Measurements from ENCODE around the gene METTL8.

The METTL8 gene

GRCh38 chr2:171307560-171307959 is 126.2 kb downstream of the METTL8 start:
- H3K79me2 ChIP-seq (ENCODE audit: control insufficient read depth, insufficient read depth, low read length), result no peaks in the 10 kb centered on the region
- no peaks in the 10 kb centered on the region for H3K27me3 ChIP-seq (ENCODE audit: insufficient read depth, low read length, poor library complexity)
- H3K4me3 ChIP-seq (ENCODE audit: low read length), result no peak overlapping the region
- no peaks in the 10 kb centered on the region for H3K4me1 ChIP-seq (ENCODE audit: control insufficient read depth, low read depth, low read length)
- H3K27ac ChIP-seq (ENCODE audit: low read depth, low read length), result no peak overlapping the region
- H4K8ac ChIP-seq (ENCODE audit: low read depth, low read length), result no peak overlapping the region
- H2BK120ac ChIP-seq (ENCODE audit: low read depth, low read length), result no peak overlapping the region
- no peak overlapping the region for H3K9ac ChIP-seq (ENCODE audit: low read length)
- no peaks in the 10 kb centered on the region for H3K79me1 ChIP-seq (ENCODE audit: low read length)
- no peak overlapping the region for H3K4ac ChIP-seq (ENCODE audit: low read depth, low read length)
- H2BK5ac ChIP-seq (ENCODE audit: low read length), result no peak overlapping the region
- no peak overlapping the region for H3K56ac ChIP-seq (ENCODE audit: low read length)
- H3K23ac ChIP-seq (ENCODE audit: low read length), result no peak overlapping the region
- DNase-seq, result no peak
- no peak overlapping the region for H3K18ac ChIP-seq (ENCODE audit: low read length)
- no peak overlapping the region for H2BK15ac ChIP-seq (replicated peaks; ENCODE audit: low read depth)
- H3K4me2 ChIP-seq (ENCODE audit: low read length), result no peak overlapping the region
- no CpG with 5 or more reads among the region's 4 CpGs for WGBS (ENCODE audit: extremely low coverage, insufficient coverage, low lambda C conversion rate)
- no peak overlapping the region for H2AK5ac ChIP-seq (ENCODE audit: low read length)
- H3K36me3 ChIP-seq (ENCODE audit: control insufficient read depth, insufficient read depth, low read length), result peaks cover 2% of the 10 kb centered on the region
- no peak overlapping the region for H4K5ac ChIP-seq (ENCODE audit: low read length)

GRCh38 chr2:171297956-171298355 is 135.8 kb downstream of the METTL8 start:
- H4K8ac ChIP-seq (ENCODE audit: low read depth, low read length), result no peak overlapping the region
- H3K4ac ChIP-seq (ENCODE audit: low read depth, low read length), result no peak overlapping the region
- WGBS (ENCODE audit: extremely low coverage, insufficient coverage, low lambda C conversion rate), result no CpG with 5 or more reads among the region's 2 CpGs
- no peak overlapping the region for H3K27ac ChIP-seq (ENCODE audit: low read depth, low read length)
- no peak for DNase-seq
- no peak overlapping the region for H3K18ac ChIP-seq (ENCODE audit: low read length)
- H3K9ac ChIP-seq (ENCODE audit: low read length), result no peak overlapping the region
- H2BK120ac ChIP-seq (ENCODE audit: low read depth, low read length), result no peak overlapping the region
- H2BK15ac ChIP-seq (replicated peaks; ENCODE audit: low read depth), result no peak overlapping the region
- H3K27me3 ChIP-seq (ENCODE audit: insufficient read depth, low read length, poor library complexity), result no peaks in the 10 kb centered on the region
- H3K4me3 ChIP-seq (ENCODE audit: low read length), result no peak overlapping the region
- no peak overlapping the region for H4K5ac ChIP-seq (ENCODE audit: low read length)
- H3K56ac ChIP-seq (ENCODE audit: low read length), result no peak overlapping the region
- no peaks in the 10 kb centered on the region for H3K79me2 ChIP-seq (ENCODE audit: control insufficient read depth, insufficient read depth, low read length)
- no peaks in the 10 kb centered on the region for H3K36me3 ChIP-seq (ENCODE audit: control insufficient read depth, insufficient read depth, low read length)
- H2BK5ac ChIP-seq (ENCODE audit: low read length), result no peak overlapping the region
- H3K4me2 ChIP-seq (ENCODE audit: low read length), result no peak overlapping the region
- no peaks in the 10 kb centered on the region for H3K79me1 ChIP-seq (ENCODE audit: low read length)
- H2AK5ac ChIP-seq (ENCODE audit: low read length), result no peak overlapping the region
- peaks cover 2% of the 10 kb centered on the region for H3K4me1 ChIP-seq (ENCODE audit: control insufficient read depth, low read depth, low read length)
- no peak overlapping the region for H3K23ac ChIP-seq (ENCODE audit: low read length)

- Histone ChIP-seq H3K9ac (ENCODE audit: low read length) (no peak overlapping the region), H3K4ac (ENCODE audit: low read depth, low read length) (no peak overlapping the region), H2BK120ac (ENCODE audit: low read depth, low read length) (no peak overlapping the region), H2BK5ac (ENCODE audit: low read length) (no peak overlapping the region), H3K79me2 (ENCODE audit: control insufficient read depth, insufficient read depth, low read length) (no peaks in the 10 kb centered on the region), H2BK15ac (replicated peaks; ENCODE audit: low read depth) (no peak overlapping the region), H3K18ac (ENCODE audit: low read length) (no peak overlapping the region), H3K27me3 (ENCODE audit: insufficient read depth, low read length, poor library complexity) (no peaks in the 10 kb centered on the region), H3K56ac (ENCODE audit: low read length) (no peak overlapping the region), H4K5ac (ENCODE audit: low read length) (no peak overlapping the region), H3K23ac (ENCODE audit: low read length) (no peak overlapping the region), H3K79me1 (ENCODE audit: low read length) (no peaks in the 10 kb centered on the region), H3K4me2 (ENCODE audit: low read length) (no peak overlapping the region), H3K4me3 (ENCODE audit: low read length) (no peak overlapping the region), H3K36me3 (ENCODE audit: control insufficient read depth, insufficient read depth, low read length) (no peaks in the 10 kb centered on the region), H3K27ac (ENCODE audit: low read depth, low read length) (no peak overlapping the region), H3K4me1 (ENCODE audit: control insufficient read depth, low read depth, low read length) (peaks cover 2% of the 10 kb centered on the region), H2AK5ac (ENCODE audit: low read length) (no peak overlapping the region), H4K8ac (ENCODE audit: low read depth, low read length) (no peak overlapping the region)
- DNase-seq, result no peak
- whole genome bisulfite sequencing (ENCODE audit: extremely low coverage, insufficient coverage, low lambda C conversion rate), result no CpG with 5 or more reads among the region's 5 CpGs
Observed at GRCh38 chr2:171294608-171295007, 139.2 kb downstream of the METTL8 start.

GRCh38 chr2:171293661-171294060 is 140.1 kb downstream of the METTL8 start:
- no peak overlapping the region for H3K27ac ChIP-seq (ENCODE audit: low read depth, low read length)
- H2AK5ac ChIP-seq (ENCODE audit: low read length), result no peak overlapping the region
- no peak overlapping the region for H3K18ac ChIP-seq (ENCODE audit: low read length)
- no peaks in the 10 kb centered on the region for H3K27me3 ChIP-seq (ENCODE audit: insufficient read depth, low read length, poor library complexity)
- peaks cover 2% of the 10 kb centered on the region for H3K4me1 ChIP-seq (ENCODE audit: control insufficient read depth, low read depth, low read length)
- H3K56ac ChIP-seq (ENCODE audit: low read length), result no peak overlapping the region
- H3K79me2 ChIP-seq (ENCODE audit: control insufficient read depth, insufficient read depth, low read length), result no peaks in the 10 kb centered on the region
- H3K9ac ChIP-seq (ENCODE audit: low read length), result no peak overlapping the region
- no CpG with 5 or more reads among the region's 5 CpGs for WGBS (ENCODE audit: extremely low coverage, insufficient coverage, low lambda C conversion rate)
- no peaks in the 10 kb centered on the region for H3K36me3 ChIP-seq (ENCODE audit: control insufficient read depth, insufficient read depth, low read length)
- no peak overlapping the region for H3K4me2 ChIP-seq (ENCODE audit: low read length)
- no peaks in the 10 kb centered on the region for H3K79me1 ChIP-seq (ENCODE audit: low read length)
- H4K8ac ChIP-seq (ENCODE audit: low read depth, low read length), result no peak overlapping the region
- H2BK5ac ChIP-seq (ENCODE audit: low read length), result no peak overlapping the region
- DNase-seq, result no peak
- H2BK120ac ChIP-seq (ENCODE audit: low read depth, low read length), result no peak overlapping the region
- no peak overlapping the region for H3K4me3 ChIP-seq (ENCODE audit: low read length)
- no peak overlapping the region for H4K5ac ChIP-seq (ENCODE audit: low read length)
- no peak overlapping the region for H3K4ac ChIP-seq (ENCODE audit: low read depth, low read length)
- H3K23ac ChIP-seq (ENCODE audit: low read length), result no peak overlapping the region
- H2BK15ac ChIP-seq (replicated peaks; ENCODE audit: low read depth), result no peak overlapping the region

DNA sequence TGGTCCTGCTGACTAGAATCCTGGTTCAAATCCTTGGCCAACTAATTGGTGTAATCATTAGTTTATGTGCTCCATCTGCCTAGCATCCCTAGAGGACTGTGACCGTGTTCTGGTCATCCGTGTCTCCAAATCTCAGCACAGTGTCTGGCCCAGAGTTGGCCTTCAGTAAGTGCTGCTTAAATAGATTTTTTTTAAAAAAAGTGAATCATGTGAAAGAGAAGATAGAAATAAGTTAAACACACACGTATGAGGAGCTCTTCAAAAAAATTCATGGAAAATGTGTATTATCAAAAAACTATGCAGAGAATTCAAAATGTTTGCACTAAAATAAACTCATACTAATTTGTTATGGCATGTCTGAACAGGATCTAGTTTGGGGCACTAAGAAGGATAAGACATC is 143.8 kb downstream of the METTL8 start:
- H2BK15ac ChIP-seq (replicated peaks; ENCODE audit: low read depth), result no peak overlapping the region
- H3K56ac ChIP-seq (ENCODE audit: low read length), result no peak overlapping the region
- no peak overlapping the region for H4K5ac ChIP-seq (ENCODE audit: low read length)
- no peak overlapping the region for H3K4ac ChIP-seq (ENCODE audit: low read depth, low read length)
- H3K79me2 ChIP-seq (ENCODE audit: control insufficient read depth, insufficient read depth, low read length), result no peaks in the 10 kb centered on the region
- H2BK120ac ChIP-seq (ENCODE audit: low read depth, low read length), result no peak overlapping the region
- H3K18ac ChIP-seq (ENCODE audit: low read length), result no peak overlapping the region
- no peak overlapping the region for H4K8ac ChIP-seq (ENCODE audit: low read depth, low read length)
- H3K9ac ChIP-seq (ENCODE audit: low read length), result no peak overlapping the region
- H3K36me3 ChIP-seq (ENCODE audit: control insufficient read depth, insufficient read depth, low read length), result no peaks in the 10 kb centered on the region
- no CpG with 5 or more reads among the region's 3 CpGs for WGBS (ENCODE audit: extremely low coverage, insufficient coverage, low lambda C conversion rate)
- H3K79me1 ChIP-seq (ENCODE audit: low read length), result no peaks in the 10 kb centered on the region
- no peak overlapping the region for H3K27ac ChIP-seq (ENCODE audit: low read depth, low read length)
- no peak for DNase-seq
- H3K4me2 ChIP-seq (ENCODE audit: low read length), result no peak overlapping the region
- no peak overlapping the region for H2BK5ac ChIP-seq (ENCODE audit: low read length)
- H3K4me1 ChIP-seq (ENCODE audit: control insufficient read depth, low read depth, low read length), result peaks cover 2% of the 10 kb centered on the region
- no peak overlapping the region for H2AK5ac ChIP-seq (ENCODE audit: low read length)
- H3K27me3 ChIP-seq (ENCODE audit: insufficient read depth, low read length, poor library complexity), result no peaks in the 10 kb centered on the region
- H3K23ac ChIP-seq (ENCODE audit: low read length), result no peak overlapping the region
- no peak overlapping the region for H3K4me3 ChIP-seq (ENCODE audit: low read length)

GRCh38 chr2:171289316-171289715 is 144.5 kb downstream of the METTL8 start:
- Histone ChIP-seq H2AK5ac (ENCODE audit: low read length) (no peak overlapping the region), H3K27ac (ENCODE audit: low read depth, low read length) (no peak overlapping the region), H2BK5ac (ENCODE audit: low read length) (no peak overlapping the region), H3K4me1 (ENCODE audit: control insufficient read depth, low read depth, low read length) (peaks cover 2% of the 10 kb centered on the region), H3K4ac (ENCODE audit: low read depth, low read length) (no peak overlapping the region), H4K5ac (ENCODE audit: low read length) (no peak overlapping the region), H4K8ac (ENCODE audit: low read depth, low read length) (no peak overlapping the region), H3K56ac (ENCODE audit: low read length) (no peak overlapping the region), H3K9ac (ENCODE audit: low read length) (no peak overlapping the region), H3K27me3 (ENCODE audit: insufficient read depth, low read length, poor library complexity) (no peaks in the 10 kb centered on the region), H2BK120ac (ENCODE audit: low read depth, low read length) (no peak overlapping the region), H3K36me3 (ENCODE audit: control insufficient read depth, insufficient read depth, low read length) (no peaks in the 10 kb centered on the region), H3K79me1 (ENCODE audit: low read length) (no peaks in the 10 kb centered on the region), H2BK15ac (replicated peaks; ENCODE audit: low read depth) (no peak overlapping the region), H3K18ac (ENCODE audit: low read length) (no peak overlapping the region), H3K23ac (ENCODE audit: low read length) (no peak overlapping the region), H3K79me2 (ENCODE audit: control insufficient read depth, insufficient read depth, low read length) (no peaks in the 10 kb centered on the region), H3K4me2 (ENCODE audit: low read length) (no peak overlapping the region), H3K4me3 (ENCODE audit: low read length) (no peak overlapping the region)
- DNase-seq, result no peak

Data from mesendoderm (in vitro differentiated cells).